ENCODE measurements around the gene GIMAP8.

GIMAP8 gene

GRCh38 chr7:150450491-150451001, at the start of gene GIMAP8:
GIMAP8 (plus strand) TSS chr7:150450630; CDS start chr7:150466699, 16,069 bp downstream.
- FAIRE-seq = no peak

GRCh38 chr7:150400788-150401423, 49.5 kb upstream of the GIMAP8 start:
- FAIRE-seq = no peak

GRCh38 chr7:150401424-150401790, 49.0 kb upstream of the GIMAP8 start:
- FAIRE-seq = no peak

- FAIRE-seq = no peak
Measured at GRCh38 chr7:150401861-150402631, 48.4 kb upstream of the GIMAP8 start.

DNA sequence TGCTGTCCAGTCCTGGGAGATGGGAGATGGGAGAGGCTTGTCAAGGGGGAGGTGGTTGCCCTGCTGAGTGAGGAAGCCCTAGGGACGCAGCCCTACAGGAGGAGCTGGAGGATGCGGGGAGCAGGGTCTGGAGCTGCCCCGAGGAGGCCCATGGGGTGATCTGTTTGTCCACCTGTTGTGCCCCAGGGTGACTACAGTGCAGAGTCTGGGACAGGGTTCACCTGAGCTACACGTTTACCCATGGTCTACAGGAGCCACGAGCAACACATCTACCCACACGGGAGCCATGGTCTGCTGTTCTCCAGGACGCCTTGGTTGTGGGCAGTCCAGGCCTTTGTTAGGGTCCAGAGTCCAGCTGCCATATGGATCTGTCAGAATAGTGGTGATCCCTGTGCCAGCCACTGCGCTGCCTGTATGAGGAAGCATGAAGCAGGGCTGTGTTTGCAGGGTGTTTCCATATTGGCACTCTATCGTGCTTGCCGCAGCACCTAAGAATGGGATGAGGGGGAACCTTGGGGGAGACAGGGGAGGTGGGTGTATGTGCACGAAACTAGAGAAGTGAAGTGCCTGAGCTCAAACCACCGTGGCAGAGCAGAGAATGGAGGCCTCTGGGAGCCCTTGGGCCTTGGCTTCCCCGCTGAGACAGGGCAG, 47.6 kb upstream of the GIMAP8 start:
- FAIRE-seq = no peak

GRCh38 chr7:150403376-150404171, 46.9 kb upstream of the GIMAP8 start:
- FAIRE-seq = no peak

- no peak for FAIRE-seq
Measured at GRCh38 chr7:150404172-150404804, 46.1 kb upstream of the GIMAP8 start.

DNA sequence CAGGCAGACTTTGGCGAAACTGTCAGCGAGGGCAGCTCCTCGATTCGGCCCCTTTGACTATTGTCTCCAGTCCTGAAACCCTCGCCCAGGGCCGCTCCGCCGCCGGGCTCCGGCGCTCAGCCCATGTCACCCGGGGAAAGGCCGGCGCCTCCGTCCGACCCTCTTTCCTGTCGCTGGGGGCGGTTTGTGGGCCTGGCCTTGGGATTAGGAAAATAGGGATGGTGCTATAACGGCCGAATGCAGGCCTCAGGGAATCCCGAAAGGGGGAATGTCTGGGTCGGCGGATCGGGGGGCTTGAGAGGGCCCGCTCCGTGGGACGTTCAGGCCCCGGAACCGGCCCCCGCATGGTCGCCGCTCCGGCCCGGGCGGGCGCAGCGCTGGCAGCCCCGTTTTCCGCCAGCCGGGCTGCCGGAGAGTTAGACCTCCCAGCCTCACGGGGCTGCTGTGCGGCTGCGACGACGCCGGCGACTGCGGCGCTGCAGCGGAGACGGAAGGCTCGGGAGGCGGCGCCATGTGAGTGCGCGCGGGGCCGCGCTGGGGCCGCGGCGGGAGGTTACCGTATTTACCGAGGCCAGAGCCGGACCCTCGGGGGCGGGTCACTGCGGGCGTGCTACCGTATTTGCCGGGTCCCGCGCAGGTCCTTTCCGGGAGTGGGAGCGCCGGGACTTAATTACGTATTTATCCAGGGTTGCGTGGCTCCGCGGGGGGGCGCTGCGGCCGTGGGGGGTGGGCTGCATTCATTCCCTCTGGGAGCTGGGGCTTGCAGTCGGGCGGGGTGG, 45.4 kb upstream of the GIMAP8 start:
- FAIRE-seq = no peak

- no peak for FAIRE-seq
Measured at GRCh38 chr7:150405584-150406311, 44.7 kb upstream of the GIMAP8 start.

- no peak for FAIRE-seq
Measured at GRCh38 chr7:150406312-150406566, 44.2 kb upstream of the GIMAP8 start.

GRCh38 chr7:150406567-150407421, 43.6 kb upstream of the GIMAP8 start:
- no peak for FAIRE-seq

- no peak for FAIRE-seq
Measured at GRCh38 chr7:150407588-150408392, 42.6 kb upstream of the GIMAP8 start.

DNA sequence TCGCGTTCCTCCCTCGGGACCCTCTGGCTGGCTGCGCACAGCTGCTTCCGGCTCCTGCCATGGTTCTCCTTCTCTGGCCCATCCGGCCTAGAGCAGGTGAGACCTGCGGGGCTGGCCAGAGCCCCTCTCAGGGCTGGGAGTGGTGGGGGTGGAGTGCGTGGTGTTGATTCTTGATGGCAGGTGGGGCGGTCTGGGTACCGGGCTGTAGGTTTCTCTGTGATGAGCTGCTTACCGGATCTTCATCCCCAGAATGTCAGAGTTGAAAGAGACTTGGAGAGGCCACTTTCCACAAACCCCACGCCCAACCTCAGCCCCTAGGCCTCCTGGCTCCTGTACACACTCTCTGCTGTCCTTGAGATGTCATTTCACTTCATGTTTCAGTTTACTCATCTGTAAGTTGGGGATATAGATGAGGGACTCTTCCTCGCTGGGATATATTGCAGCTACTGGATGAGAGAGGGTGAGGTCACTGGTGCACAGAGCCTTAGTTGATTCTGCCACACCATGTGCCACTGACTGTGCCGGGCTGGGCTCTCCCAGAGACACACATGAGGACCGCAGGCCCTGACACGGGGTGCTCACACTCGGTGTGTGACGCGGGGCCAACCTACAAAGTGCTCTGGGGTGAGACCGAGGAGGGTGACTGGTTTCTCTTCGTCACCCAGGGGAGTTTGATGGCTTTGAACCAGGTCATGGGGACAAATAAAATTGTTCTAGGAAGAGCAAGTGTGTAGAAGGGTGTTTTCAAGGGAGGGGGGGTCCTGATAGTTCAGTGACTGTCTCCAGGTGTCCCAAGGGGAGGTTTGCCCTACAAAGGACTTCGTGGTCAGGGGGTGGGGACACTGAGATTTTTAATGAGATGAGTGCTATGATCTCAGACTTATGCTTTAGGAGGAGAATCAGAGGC, 41.8 kb upstream of the GIMAP8 start:
- no peak for FAIRE-seq

DNA sequence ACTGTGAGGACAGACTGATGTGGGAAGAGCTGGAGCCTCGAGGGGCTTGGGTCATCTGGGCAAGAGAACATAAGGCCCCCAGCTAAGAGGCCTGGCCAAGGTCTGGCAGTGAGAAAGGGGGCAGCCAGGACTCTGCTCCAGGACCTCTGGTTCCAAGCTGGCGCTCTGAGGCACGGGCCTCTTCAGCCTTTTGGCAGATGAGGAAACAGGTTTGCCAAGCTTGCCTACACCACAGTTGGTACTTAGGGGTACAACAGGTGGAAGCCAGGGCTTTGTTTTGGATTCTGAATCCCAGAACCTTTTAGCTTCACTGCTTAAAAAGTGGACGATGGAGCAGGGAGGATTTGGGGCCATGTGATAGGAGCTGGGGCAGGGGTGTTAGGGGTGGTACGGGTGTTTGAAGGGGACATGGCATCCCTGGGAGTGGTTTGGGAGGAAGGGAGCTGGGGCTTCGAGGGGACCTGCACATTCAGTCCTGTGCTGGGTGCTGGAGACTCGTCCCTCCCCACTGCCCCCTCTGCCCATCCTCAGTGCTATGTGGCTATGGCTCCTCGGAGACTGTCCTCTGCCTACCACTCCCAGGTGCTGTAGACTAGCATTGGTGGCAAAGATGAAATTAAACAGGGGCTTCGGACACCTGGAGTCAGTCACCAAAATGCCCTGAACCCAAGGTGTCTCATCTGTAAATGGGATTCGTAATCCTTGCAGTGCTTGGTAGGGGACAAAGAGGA, 41.0 kb upstream of the GIMAP8 start:
- no peak for FAIRE-seq

DNA sequence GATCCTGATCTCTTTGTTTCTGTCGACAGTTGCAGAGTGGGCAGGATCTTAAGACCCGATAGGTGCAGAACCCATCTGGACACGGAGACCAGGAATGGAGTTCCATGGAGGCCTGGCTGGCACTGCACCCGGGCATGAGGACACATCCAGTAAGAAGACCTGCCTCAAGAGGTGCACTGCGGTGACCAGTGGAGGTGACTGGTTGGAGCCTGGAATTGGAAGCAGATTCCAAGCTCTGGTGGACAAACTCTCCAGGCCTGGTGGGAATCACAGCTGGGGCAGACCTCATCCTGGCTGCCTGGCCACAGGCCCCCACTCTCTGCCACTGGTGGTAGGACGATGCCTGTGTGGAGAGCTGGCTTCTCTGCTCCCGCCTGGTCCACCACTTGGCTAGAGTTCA, 40.3 kb upstream of the GIMAP8 start:
- FAIRE-seq = no peak

- no peak for FAIRE-seq
Measured at GRCh38 chr7:150410680-150411346, 39.6 kb upstream of the GIMAP8 start.

DNA sequence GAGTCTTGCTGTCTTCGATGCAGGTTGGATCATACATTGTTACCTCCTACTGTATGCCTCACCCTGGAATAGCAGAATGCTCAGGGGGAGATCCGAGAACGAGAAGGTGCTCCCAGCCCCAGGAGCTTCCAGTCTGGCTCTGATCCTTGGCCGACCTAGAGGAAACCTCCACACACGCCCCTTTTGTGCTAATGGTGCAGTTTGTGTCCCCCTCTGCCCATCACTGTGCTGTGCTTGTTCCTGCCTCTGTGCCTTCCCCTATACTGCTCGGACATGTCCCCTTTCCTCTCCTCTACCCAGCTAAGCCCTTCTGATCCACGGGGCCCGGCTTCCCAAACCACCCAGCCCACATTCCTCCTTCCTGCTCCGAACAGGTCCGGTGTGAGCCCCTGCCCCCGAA, 38.8 kb upstream of the GIMAP8 start:
- FAIRE-seq = no peak

All from A204.1 (cell line).